ENCODE results near the gene CALN1.
"Not testable (repeated sequence)": the region's sequence is repeated elsewhere in the genome, so short reads cannot be mapped to it uniquely, and the experiment has no call there.

Gene CALN1

DNA sequence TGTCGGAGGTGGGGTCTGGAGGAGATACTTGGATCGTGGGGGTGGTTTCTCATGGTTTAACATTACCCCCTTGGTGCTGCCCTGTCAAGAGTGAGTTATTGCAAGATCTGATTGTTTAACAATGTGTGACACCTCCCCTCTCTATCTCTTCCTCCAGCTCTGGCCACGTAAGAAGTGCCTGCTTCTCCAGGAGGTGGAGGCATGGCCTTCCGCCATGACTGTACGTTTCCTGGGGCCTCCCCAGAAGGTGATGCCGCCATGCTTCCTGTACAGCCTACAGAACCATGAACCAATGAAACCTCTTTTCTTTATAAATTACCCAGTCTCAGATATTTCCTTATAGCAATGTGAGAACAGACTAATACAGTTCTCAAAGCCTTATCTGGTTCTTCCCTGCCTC lies 547.0 kb downstream of the CALN1 start:
- DNase-seq (ENCODE audit: low spot score): no peak

DNA sequence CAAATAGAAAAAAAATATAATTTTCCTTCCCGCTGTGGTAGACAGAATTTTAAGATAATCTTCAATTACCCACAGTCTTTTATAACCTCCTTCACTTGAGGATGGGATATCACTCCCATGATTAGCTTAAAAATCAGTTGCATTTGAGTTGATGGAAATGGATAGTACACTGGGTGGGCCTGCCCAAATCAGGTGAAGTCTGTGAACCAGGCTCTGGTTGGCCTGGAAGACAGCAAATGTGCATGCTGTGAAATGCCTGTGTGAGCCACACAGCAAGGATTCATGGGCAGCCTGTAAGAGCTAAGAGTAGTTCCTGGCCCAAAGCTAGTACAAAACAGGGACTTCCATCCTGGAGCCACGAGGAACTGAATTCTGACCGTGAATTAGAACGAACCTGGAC lies 548.0 kb downstream of the CALN1 start:
- no peak for DNase-seq (ENCODE audit: low spot score)

DNA sequence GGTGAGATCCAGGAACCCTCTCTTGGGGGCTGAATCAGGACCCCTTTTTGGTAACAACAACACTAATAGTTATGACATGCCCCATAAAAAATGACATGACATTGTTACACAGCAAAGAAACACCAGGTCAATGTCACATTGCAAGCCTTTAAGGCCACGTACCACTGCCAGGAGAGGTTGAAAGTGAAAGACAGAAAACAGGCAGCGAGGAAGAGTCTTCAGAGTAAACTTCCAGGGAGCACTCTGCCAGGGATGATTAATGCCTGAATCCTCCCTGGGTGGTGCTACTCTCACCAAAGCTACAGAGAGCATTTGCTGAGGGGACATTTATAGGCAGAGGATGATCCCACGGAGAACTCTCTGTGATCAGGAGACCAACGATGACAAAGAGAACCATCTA lies 551.6 kb downstream of the CALN1 start:
- no peak for DNase-seq (ENCODE audit: low spot score)

DNA sequence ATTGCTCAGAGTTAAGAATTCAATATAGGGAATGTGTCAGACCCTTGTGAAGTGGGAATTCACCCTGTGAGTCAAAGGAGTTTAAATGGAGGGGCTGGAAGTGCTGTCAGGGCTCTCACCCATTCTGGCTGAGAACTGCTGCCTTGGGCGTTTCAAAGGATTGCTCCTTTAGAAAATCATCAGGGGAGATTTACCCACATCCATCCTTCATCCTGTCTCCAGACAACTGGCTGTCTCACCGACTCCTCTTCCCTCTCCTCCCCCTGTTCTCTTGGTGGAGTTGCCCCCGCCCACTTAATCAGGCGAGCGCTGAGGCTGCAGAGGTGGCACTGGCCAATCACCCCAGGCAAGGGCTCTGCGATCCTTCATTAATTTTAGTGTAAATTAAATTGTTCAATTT lies 554.8 kb downstream of the CALN1 start:
- DNase-seq (ENCODE audit: low spot score): no peak

DNA sequence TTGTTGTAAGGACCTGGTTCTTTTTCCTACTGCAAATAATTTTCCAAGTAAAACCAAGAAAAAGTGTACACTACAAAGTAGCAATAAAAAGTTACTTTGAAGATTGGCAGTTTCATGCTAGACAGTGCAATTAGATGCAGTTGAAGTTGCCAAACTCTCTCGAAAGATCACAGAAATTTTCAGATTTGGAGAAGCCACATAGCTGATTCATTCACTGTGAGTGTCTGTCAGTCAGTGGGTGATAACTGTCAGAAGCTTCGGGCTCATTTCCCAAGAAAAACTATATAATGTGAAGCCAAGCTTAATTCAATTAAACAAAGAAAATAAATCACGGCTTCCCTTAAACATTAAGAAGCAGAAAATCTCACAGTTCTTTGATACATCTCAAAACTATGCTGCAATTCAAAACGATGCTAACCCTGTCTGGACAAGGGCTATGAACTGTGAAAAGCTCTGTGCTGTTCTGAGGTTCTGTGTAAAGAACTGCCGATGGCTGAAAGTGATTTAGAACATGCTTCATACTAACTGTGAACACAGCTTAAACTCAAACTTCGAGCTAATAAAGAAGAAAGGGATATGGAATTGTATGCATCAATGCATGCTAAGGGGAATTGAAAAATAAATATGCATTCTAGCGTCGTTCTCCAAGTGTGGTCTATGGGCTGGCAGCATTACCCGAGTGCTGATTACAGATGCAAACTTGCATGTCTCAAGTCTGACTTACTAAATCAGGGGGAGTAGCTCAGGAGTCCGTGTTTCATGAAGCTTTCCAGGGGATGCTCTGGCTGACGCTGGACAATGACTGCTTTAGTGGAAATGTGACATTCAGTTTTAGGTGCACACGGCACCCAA lies 557.4 kb downstream of the CALN1 start:
- DNase-seq (ENCODE audit: low spot score): no peak

DNA sequence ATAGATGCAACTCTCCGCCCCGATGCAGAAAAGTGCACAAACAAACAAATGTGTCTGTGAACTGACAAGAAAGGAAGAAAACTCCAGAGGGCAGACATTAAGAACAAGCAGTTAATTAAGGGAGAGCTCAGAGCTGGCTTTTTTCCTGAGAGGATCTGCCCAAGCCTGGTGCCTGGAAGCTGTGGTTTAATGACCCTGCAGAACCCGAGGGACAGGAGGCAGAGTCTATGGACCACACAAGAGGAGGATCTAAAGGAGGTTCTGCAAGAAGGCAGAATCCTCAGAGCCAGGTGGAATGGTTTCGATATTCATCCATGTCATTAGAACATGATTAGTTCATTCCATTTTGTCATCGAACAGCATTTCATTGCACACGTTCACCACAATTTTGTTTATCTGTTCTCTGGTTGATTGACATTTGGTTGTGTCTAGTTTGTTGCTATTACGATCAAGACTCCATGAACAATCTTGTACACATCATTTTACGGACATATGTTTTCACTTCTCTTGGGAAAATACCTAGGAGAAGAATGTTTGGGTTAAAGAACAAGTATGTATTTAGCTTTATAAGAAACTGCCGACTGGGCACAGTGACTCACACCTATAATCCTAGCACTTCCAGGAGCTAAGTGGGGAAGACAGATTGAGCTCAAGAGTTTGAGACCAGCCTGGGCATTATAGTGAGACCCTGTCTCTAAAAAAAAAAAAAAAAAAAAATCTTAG lies 560.2 kb downstream of the CALN1 start:
- no peak for DNase-seq (ENCODE audit: low spot score)

DNA sequence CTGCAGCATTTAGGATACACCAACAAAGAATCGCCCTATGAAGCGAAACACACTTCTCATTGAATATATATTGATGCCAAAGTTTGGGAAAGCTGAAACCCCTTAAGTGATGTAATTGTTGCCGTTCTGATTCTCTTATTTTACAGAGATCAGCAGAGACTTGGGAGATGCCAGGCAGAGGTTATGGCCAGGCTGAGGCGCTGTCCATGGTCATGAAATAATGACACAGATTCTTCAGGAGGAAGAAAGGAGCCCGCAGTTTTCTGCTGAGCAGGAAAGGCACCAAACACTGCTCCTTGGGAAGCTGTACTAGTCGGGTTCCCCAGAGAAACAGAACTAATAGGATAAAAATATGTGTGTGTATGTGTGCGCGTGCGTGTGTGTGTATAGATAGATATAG lies 566.0 kb downstream of the CALN1 start:
- DNase-seq (ENCODE audit: low spot score): no peak

DNA sequence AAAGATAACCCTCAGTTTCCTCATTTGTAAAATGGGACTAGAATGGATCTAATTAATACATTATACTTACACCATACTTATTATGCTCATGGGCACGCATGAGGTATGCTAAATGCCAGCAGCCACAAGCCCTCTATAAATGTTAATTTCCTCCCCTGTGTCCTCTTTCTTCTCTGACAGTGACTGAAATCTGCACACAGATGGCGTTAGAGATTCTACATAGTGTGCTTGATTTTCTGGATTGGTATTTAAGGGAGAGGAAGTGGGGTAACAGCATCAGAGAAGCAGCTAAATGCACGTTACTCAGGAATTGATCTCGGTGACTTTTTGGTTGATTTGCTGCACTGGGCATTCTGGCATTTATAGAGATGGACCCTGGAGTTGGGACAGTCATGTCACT lies 568.5 kb downstream of the CALN1 start:
- DNase-seq (ENCODE audit: low spot score): no peak

DNA sequence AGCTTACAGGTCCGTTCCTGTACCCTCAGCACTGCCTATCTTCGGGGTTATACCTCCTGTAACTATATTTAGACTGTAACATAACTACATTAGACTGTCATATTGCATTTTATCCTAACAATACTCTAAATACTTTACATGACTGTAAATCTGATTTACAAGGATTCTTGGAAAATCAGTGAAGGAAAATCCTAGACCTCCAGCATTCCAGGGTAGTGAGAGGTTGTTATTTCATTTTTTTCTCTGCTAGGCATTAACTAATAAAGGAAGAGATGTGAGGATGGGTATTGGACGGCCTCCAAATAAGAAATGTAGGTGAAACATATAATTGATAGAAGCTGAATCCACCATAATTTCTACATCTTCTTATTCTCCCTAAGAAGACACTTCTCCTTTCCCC lies 569.4 kb downstream of the CALN1 start:
- DNase-seq (ENCODE audit: low spot score): no peak

DNA sequence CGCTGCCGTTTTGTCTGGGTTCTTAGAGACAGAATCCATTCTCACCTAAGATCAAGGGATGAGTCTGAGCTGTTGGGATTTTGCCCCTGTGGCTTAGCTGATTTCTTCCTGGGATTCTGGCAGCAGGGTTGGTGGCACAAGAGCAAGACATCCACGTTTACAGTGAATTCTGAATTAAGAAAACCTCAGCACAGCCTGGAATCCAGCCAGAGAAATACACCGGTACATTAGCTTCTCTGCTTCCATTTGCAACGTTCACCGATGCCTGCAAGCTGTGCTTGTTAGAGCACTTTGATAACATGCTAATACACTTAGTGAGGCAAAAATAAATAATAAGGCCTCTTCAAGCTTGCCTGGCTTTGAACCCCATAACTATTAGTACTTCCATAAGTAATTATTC lies 569.8 kb downstream of the CALN1 start:
- DNase-seq (ENCODE audit: low spot score): no peak

DNA sequence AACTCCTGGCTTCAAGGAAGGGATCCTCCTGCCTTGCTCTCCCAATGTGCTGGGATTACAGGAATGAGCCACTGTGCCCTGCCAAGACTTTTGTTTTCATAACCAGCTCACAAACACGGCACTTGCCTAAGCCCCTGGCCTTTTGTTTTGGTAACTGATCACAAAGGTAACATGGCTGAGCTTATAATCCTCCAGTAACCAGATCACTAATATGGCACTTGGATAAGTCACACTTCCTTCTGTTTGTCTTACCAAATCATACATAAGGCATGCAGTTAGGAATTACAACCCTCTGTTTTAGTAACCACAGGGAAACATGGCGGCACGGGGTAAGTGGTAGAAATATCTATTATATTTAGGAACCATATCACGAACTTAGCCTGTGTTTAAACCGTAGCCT lies 577.1 kb downstream of the CALN1 start:
- DNase-seq (ENCODE audit: low spot score): no peak

DNA sequence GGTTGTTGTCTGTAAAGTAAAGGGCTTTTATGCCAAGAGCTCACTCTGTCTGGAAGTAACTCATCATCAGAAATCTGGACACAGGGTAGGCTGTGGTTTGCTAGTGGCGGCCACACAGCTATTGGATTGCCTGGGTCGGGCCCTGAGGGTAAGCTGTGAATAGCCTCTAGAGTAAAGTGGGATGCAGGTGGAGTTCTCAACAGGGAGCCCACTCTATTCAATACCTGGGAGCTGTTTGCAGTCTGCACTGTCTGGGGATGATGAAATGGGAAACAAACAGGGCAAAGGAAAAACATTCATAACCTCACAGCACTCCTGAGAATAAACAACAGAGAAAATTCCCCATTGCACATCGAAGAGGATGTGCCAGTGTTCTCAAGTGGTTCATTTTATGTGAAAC lies 582.6 kb downstream of the CALN1 start:
- no peak for DNase-seq (ENCODE audit: low spot score)

DNA sequence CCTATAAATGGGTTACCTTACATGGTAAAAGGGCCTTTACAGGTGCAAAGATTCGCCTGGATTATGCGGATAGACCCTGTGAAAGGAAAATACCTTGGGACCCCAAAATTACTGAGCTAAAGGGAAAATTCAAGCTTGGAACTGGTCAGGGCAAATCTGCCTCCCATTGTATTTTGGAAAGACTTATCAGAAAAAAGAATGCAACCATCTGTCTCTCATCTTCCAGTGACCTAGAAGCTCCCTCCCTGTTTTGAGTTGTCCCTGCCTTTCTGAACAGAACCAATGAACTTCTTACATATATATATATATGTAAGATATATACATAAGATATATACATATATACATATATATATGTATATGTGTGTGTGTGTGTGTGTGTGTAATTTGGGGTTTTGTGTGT lies 583.8 kb downstream of the CALN1 start:
- DNase-seq (ENCODE audit: low spot score): no peak

DNA sequence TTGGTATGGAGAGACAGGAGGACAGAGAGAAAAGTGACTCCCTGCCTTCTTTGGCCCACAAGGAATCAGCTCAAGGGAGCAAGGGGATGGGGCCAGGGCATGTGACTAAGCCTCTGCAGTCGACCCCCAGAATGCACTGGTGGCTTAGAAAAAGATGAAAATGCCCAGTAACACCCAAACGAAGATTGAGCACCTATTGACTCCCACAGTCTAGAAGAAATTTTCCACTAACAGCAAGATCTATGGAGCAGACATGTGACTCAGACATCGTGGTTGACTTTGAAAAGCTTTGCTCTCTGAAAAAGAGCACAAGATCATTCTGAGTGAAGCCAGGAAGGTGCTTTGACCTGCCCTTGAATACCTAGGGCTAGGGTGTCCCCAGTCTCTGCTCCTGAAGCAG lies 586.0 kb downstream of the CALN1 start:
- DNase-seq (ENCODE audit: low spot score): no peak

DNA sequence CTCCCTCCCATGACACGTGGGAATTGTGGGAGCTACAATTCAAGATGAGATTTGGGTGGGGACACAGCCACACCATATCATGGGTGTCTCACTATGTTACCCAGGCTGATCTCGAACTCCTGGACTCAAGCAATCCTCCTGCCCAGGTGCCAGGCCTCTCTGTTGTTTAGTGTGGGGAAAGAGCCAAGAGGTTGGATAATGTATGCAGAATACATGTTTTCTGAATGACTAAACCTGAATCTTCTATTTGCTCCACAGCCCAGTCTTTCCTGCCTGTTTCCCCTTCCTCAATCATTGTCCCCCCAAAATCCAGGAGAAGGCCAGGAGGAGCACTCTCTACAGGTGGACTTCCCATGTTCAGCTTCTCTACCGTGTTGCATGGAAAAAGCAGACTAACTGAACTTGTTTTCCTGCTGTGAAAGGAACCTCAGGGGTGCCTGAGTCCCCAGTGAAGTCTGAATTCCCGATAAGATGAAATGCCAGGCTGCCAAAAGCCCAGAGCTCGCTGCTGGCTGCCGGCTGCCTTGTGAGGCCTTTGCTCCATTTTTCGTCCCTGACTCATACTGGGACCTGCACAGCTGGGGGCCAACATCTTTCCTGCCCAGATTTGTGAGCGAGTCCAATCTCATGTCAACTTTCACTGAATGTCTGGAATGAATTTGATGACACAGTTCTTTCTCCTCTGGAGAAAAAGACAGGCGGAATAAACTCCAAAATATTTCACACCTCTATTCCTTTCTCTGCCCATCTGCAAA lies 588.0 kb downstream of the CALN1 start:
- no peak for DNase-seq (ENCODE audit: low spot score)

DNA sequence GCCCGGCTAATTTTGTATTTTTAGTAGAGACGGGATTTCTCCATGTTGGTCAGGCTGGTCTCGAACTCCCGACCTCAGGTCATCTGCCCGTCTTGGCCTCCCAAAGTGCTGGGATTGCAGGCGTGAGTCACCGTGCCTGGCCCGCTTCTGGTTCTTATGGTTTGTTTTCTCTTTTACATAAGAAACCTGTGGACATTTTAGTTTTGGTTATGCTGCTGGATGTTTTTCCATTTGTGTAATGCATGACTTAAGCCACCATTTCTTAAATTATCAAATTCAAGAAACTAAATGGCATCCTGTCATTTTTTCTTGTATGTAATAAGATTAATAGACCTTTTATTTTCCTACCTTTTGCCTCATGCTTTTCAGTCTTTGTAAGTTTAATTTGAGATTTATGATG lies 589.7 kb downstream of the CALN1 start:
- not testable (repeated sequence) for DNase-seq (ENCODE audit: low spot score)

DNA sequence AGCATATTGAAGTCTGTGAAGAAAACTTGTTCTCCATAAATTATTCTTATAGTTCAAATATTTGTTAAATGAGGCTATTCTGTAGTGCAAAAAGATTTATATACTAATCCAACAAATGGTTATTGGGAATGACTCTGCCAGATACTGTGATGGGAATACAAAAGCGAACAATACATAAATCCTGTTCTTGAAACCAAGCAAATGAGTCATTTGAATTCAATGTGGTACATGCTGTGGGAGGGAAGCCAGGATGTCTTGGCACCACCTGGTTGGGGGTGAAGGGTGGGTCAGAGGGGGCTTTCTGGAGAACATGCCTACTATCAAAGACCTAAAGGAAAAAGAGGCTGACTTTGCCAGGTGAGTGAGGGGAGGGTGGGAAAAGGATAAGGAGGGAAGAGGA lies 594.2 kb downstream of the CALN1 start:
- DNase-seq (ENCODE audit: low spot score): no peak

DNA sequence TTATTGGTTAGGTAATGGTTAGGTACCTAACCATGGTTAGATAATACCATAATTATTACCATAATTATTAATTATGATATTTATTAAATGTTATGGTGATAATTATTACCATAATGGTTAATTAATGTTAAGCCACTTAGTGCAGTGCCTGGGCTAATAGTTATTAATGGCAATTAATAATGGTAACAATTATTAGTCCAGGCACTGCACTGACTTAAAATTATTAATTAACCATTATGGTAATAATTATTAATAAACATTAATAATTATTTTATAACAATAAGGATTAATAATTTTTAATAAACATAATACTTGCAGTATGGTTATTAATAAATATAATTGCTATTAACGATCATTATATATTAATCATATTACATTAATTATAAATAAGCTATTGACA lies 604.0 kb downstream of the CALN1 start:
- no peak for DNase-seq (ENCODE audit: low spot score)

DNA sequence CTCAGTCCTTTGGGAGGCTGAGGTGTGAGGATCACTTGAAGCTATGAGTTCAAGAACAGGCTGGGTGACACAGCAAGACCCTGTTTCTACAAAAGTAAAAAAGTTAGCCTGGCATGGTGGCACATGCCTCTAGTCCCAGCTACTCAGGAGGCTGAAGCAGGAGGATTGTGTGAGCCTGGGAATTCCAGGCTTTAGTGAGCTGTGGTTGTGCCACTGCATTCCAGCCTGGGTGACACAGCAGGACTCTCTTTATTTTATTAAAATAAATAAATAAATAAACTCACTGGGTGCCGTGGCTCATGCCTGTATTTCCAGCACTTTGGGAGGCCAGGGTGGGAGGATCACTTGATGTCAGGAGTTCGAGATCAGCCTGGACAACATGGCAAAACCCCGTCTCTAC lies 607.9 kb downstream of the CALN1 start:
- no peak for DNase-seq (ENCODE audit: low spot score)

DNA sequence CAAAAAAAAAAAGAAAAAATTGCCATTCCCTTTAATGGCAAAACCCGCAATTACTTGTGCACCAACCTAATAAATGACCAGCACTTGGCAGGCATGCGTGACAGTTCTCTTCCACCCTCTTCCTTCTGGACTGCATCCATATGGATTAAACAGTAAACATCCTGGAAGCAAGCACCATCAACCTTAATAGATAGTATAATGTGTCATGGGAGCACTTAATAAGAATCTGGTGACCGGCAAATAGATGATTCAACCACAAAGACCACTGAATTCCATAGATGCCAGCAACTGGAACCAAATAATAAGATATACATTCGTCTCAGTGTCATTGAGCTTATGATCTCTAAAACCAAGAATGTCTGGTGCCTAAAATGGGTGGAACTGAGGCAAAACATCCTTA lies 610.2 kb downstream of the CALN1 start:
- DNase-seq (ENCODE audit: low spot score): no peak

DNA sequence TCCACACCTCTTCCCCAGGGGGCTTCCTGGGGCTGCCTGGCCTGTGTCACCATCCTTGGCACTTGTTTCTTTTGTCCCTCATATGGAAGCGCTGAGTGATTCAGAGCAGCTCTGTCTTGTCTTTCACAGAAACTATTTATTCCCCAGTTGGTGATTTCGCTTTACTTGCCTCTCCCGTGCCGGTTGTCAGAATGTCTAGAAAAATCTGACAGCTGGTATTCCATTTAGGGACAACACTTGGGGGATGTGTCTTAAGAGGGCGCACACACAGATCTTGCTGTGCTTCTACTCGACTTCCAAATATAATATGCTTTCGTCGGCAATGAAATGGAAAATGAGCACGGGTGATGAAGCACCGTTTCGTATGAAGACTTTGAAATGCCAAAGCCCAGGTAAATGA lies 611.8 kb downstream of the CALN1 start:
- no peak for DNase-seq (ENCODE audit: low spot score)

DNA sequence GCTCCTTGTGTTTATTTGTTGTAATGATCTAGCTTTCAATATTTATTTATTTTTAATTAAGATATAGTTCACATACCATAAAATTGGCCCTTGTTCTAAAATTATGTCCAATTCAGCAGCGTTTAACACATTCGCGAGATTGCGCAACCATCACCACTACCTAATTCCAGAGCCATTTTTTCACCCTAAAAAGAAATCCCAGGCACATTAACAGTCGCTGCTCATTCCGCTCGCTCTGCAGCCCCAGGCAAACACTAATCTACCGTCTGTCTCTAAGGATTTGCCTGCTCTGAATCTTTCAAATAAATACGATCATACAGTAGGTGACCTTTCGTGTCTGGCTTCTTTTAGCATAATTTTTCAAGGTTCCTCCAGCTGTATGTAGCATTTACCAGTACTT lies 616.7 kb downstream of the CALN1 start:
- DNase-seq (ENCODE audit: low spot score): no peak

DNA sequence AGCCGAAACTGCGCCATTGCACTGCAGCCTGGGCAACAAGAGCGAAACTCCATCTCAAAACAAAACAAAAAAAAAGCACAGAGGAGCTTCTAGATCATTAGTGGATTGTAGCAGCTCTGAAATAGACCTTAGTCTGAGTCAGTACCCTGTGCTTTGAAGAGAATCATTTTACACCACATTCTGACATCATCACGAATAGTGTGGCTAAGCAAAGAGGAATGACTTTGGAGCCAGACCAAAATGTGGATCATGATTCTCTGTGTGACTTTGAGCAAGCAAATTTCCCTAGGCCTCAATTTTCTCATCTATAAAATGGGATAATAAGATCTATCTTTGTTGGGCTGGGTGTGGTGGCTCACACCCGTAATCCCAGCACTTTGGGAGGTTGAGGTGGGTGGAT lies 618.9 kb downstream of the CALN1 start:
- DNase-seq (ENCODE audit: low spot score): no peak

All from CD4-positive, alpha-beta T cell treated with Interleukin-15 for 4 hours (primary cell).